HG02571 (cell line): ENCODE results near the gene CAMKMT.
"Not testable (repeated sequence)": the region's sequence is repeated elsewhere in the genome, so short reads cannot be mapped to it uniquely, and the experiment has no call there.

Source experiments
- ATAC-seq: cut with Tn5 transposase; IDR thresholded peaks from one replicate; pipeline ENCODE4 v1.9.1; 2021; ENCODE audit warnings: mild to moderate bottlenecking, moderate library complexity; ENCODE audit not compliant: unreplicated experiment

CAMKMT gene

GRCh38 chr2:44496130-44496529, 134.4 kb downstream of the CAMKMT start:
- no peak for ATAC-seq

GRCh38 chr2:44498551-44498950, 136.8 kb downstream of the CAMKMT start:
- no peak for ATAC-seq

GRCh38 chr2:44505664-44506063, 143.9 kb downstream of the CAMKMT start:
- ATAC-seq = not testable (repeated sequence)

- no peak for ATAC-seq
These were observed 148.5 kb downstream of the CAMKMT start for GRCh38 chr2:44510246-44510645.

- no peak for ATAC-seq
These were observed 153.7 kb downstream of the CAMKMT start for GRCh38 chr2:44515416-44515815.

GRCh38 chr2:44519026-44519425, 157.3 kb downstream of the CAMKMT start:
- ATAC-seq = no peak

GRCh38 chr2:44522846-44523245, 161.1 kb downstream of the CAMKMT start:
- no peak for ATAC-seq

GRCh38 chr2:44524347-44524926, 162.7 kb downstream of the CAMKMT start:
- ATAC-seq = no peak

GRCh38 chr2:44526352-44526751, 164.6 kb downstream of the CAMKMT start:
- ATAC-seq = no peak

GRCh38 chr2:44528595-44528994, 166.8 kb downstream of the CAMKMT start:
- no peak for ATAC-seq

- no peak for ATAC-seq
These were observed 167.7 kb downstream of the CAMKMT start for GRCh38 chr2:44529448-44529847.

GRCh38 chr2:44531289-44531688, 169.5 kb downstream of the CAMKMT start:
- no peak for ATAC-seq

GRCh38 chr2:44532031-44532430, 170.3 kb downstream of the CAMKMT start:
- ATAC-seq = no peak

- no peak for ATAC-seq
These were observed 171.8 kb downstream of the CAMKMT start for GRCh38 chr2:44533508-44533907.

- ATAC-seq = no peak
These were observed 173.6 kb downstream of the CAMKMT start for GRCh38 chr2:44535376-44535775.

GRCh38 chr2:44537264-44537663, 175.5 kb downstream of the CAMKMT start:
- no peak for ATAC-seq

GRCh38 chr2:44542520-44542919, 180.8 kb downstream of the CAMKMT start:
- no peak for ATAC-seq

- no peak for ATAC-seq
These were observed 182.3 kb downstream of the CAMKMT start for GRCh38 chr2:44543773-44544725.

- ATAC-seq = no peak
These were observed 183.3 kb downstream of the CAMKMT start for GRCh38 chr2:44545005-44545404.

GRCh38 chr2:44546459-44547127, 184.8 kb downstream of the CAMKMT start:
- ATAC-seq = no peak

GRCh38 chr2:44547718-44548117, 186.0 kb downstream of the CAMKMT start:
- no peak for ATAC-seq
